ENCODE data around the gene STX8.

STX8 gene

DNA sequence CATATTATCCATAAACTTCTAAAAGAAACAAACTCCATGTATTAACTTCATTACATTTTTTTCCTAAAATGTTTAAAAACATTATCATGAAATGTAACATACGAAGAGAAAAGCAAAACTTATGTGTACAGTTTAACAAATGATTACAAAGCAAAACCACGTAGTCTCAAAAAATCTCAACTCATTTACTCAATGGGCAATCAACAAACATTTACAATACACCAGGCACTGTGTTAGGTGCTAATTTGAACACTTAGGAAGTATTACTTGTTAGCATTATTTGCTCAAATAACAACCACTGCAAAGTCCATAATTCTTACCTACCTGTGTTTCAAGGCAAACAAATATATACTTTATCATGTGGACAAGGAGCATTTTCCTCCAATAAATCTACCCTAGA is 164.9 kb downstream of the STX8 start:
- Histone ChIP-seq H3K9ac (ENCODE audit: low read length) (no peak overlapping the region), H3K4me1 (ENCODE audit: control insufficient read depth, insufficient read depth, low read depth, low read length) (peaks cover 5% of the 10 kb centered on the region), H4K8ac (ENCODE audit: low read length) (no peak overlapping the region), H2BK5ac (ENCODE audit: low read depth, low read length, poor library complexity, severe bottlenecking) (no peak overlapping the region), H4K91ac (ENCODE audit: low read length) (no peak overlapping the region), H2AK5ac (ENCODE audit: low read length, severe bottlenecking) (no peak overlapping the region), H3K79me1 (replicated peaks; ENCODE audit: low read length, poor library complexity, severe bottlenecking) (no peaks in the 10 kb centered on the region), H3K27ac (ENCODE audit: low read length, poor library complexity, severe bottlenecking) (no peak overlapping the region), H3K18ac (ENCODE audit: low read depth in 1 of 2, low read length in 2 of 2) (no peak overlapping the region), H3K14ac (ENCODE audit: low read length in 2 of 2) (no peak overlapping the region), H3K23ac (ENCODE audit: low read length in 2 of 2) (no peak overlapping the region), H2BK120ac (ENCODE audit: low read depth, low read length) (no peak overlapping the region), H3K36me3 (ENCODE audit: control insufficient read depth in 1 of 2, insufficient read depth in 2 of 2, low read depth in 1 of 2, low read length in 2 of 2) (no peaks in the 10 kb centered on the region), H3K9me3 (ENCODE audit: control insufficient read depth, low read length) (no peaks in the 10 kb centered on the region), H2AFZ (ENCODE audit: low read depth, low read length) (no peak overlapping the region), H3K4me3 (ENCODE audit: insufficient read depth in 1 of 2, low read depth in 1 of 2, low read length in 2 of 2) (no peak overlapping the region), H2BK15ac (ENCODE audit: low read depth, poor library complexity, severe bottlenecking) (no peak overlapping the region), H2BK12ac (ENCODE audit: low read length in 2 of 2) (no peak overlapping the region), H3K4ac (ENCODE audit: low read depth in 1 of 2, low read length in 2 of 2) (no peak overlapping the region), H3K27me3 (ENCODE audit: control insufficient read depth in 1 of 2, insufficient read depth in 1 of 2, low read length in 2 of 2) (no peaks in the 10 kb centered on the region), H3K4me2 (ENCODE audit: low read length, poor library complexity, severe bottlenecking) (no peak overlapping the region)
- DNase-seq: no peak
- 95% methylated on average over 2 of the region's 2 CpGs for WGBS

DNA sequence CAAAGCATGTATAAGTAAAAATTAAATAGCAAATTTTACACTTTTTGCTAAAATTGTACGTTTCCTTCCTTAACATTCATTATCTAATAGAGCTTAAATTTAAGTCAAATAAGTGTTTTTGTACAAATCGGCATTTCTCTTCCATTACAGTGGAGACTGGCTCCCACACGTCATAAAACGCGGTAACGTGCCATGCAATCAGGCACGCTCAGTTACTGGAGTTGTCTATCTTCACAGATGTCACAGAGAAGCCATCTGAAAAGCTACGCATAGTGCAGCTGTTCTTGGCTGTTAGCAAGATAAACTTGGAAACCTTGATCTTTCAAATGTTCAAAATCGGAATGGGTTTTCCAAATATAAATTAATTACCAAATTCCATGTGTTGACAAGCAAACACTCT is 165.3 kb downstream of the STX8 start:
- Histone ChIP-seq H3K9me3 (ENCODE audit: control insufficient read depth, low read length) (no peaks in the 10 kb centered on the region), H3K27me3 (ENCODE audit: control insufficient read depth in 1 of 2, insufficient read depth in 1 of 2, low read length in 2 of 2) (no peaks in the 10 kb centered on the region), H3K9ac (ENCODE audit: low read length) (no peak overlapping the region), H4K91ac (ENCODE audit: low read length) (no peak overlapping the region), H3K36me3 (ENCODE audit: control insufficient read depth in 1 of 2, insufficient read depth in 2 of 2, low read depth in 1 of 2, low read length in 2 of 2) (no peaks in the 10 kb centered on the region), H2BK120ac (ENCODE audit: low read depth, low read length) (no peak overlapping the region), H3K4me1 (ENCODE audit: control insufficient read depth, insufficient read depth, low read depth, low read length) (peaks cover 5% of the 10 kb centered on the region), H2AK5ac (ENCODE audit: low read length, severe bottlenecking) (no peak overlapping the region), H2BK12ac (ENCODE audit: low read length in 2 of 2) (no peak overlapping the region), H3K4me2 (ENCODE audit: low read length, poor library complexity, severe bottlenecking) (no peak overlapping the region), H2BK15ac (ENCODE audit: low read depth, poor library complexity, severe bottlenecking) (no peak overlapping the region), H2BK5ac (ENCODE audit: low read depth, low read length, poor library complexity, severe bottlenecking) (no peak overlapping the region), H3K14ac (ENCODE audit: low read length in 2 of 2) (no peak overlapping the region), H3K4ac (ENCODE audit: low read depth in 1 of 2, low read length in 2 of 2) (no peak overlapping the region), H4K8ac (ENCODE audit: low read length) (no peak overlapping the region), H3K4me3 (ENCODE audit: insufficient read depth in 1 of 2, low read depth in 1 of 2, low read length in 2 of 2) (no peak overlapping the region), H3K18ac (ENCODE audit: low read depth in 1 of 2, low read length in 2 of 2) (no peak overlapping the region), H2AFZ (ENCODE audit: low read depth, low read length) (no peak overlapping the region), H3K23ac (ENCODE audit: low read length in 2 of 2) (no peak overlapping the region), H3K79me1 (replicated peaks; ENCODE audit: low read length, poor library complexity, severe bottlenecking) (no peaks in the 10 kb centered on the region), H3K27ac (ENCODE audit: low read length, poor library complexity, severe bottlenecking) (no peak overlapping the region)
- no peak for DNase-seq
- WGBS: 94% methylated on average over 9 of the region's 9 CpGs

- H2BK15ac ChIP-seq (ENCODE audit: low read depth, poor library complexity, severe bottlenecking): no peak overlapping the region
- H3K14ac ChIP-seq (ENCODE audit: low read length in 2 of 2): no peak overlapping the region
- no peak overlapping the region for H2BK12ac ChIP-seq (ENCODE audit: low read length in 2 of 2)
- H3K23ac ChIP-seq (ENCODE audit: low read length in 2 of 2): no peak overlapping the region
- no peaks in the 10 kb centered on the region for H3K9me3 ChIP-seq (ENCODE audit: control insufficient read depth, low read length)
- no peak overlapping the region for H4K8ac ChIP-seq (ENCODE audit: low read length)
- no peak overlapping the region for H2AFZ ChIP-seq (ENCODE audit: low read depth, low read length)
- H3K18ac ChIP-seq (ENCODE audit: low read depth in 1 of 2, low read length in 2 of 2): no peak overlapping the region
- H3K79me1 ChIP-seq (replicated peaks; ENCODE audit: low read length, poor library complexity, severe bottlenecking): no peaks in the 10 kb centered on the region
- no peak overlapping the region for H2AK5ac ChIP-seq (ENCODE audit: low read length, severe bottlenecking)
- no peak overlapping the region for H3K4me2 ChIP-seq (ENCODE audit: low read length, poor library complexity, severe bottlenecking)
- H3K27ac ChIP-seq (ENCODE audit: low read length, poor library complexity, severe bottlenecking): no peak overlapping the region
- no peak overlapping the region for H2BK120ac ChIP-seq (ENCODE audit: low read depth, low read length)
- H4K91ac ChIP-seq (ENCODE audit: low read length): no peak overlapping the region
- no peak for DNase-seq
- no peak overlapping the region for H2BK5ac ChIP-seq (ENCODE audit: low read depth, low read length, poor library complexity, severe bottlenecking)
- H3K4me1 ChIP-seq (ENCODE audit: control insufficient read depth, insufficient read depth, low read depth, low read length): peaks cover 5% of the 10 kb centered on the region
- H3K36me3 ChIP-seq (ENCODE audit: control insufficient read depth in 1 of 2, insufficient read depth in 2 of 2, low read depth in 1 of 2, low read length in 2 of 2): no peaks in the 10 kb centered on the region
- H3K27me3 ChIP-seq (ENCODE audit: control insufficient read depth in 1 of 2, insufficient read depth in 1 of 2, low read length in 2 of 2): no peaks in the 10 kb centered on the region
- H3K9ac ChIP-seq (ENCODE audit: low read length): peak overlapping the region; percentile 39
- WGBS: 92% methylated on average over 2 of the region's 4 CpGs
- H3K4ac ChIP-seq (ENCODE audit: low read depth in 1 of 2, low read length in 2 of 2): no peak overlapping the region
- H3K4me3 ChIP-seq (ENCODE audit: insufficient read depth in 1 of 2, low read depth in 1 of 2, low read length in 2 of 2): peak overlapping the region in 1 of 2 experiments; percentile 5
Measured at GRCh38 chr17:9409878-9410277, 165.7 kb downstream of the STX8 start.

- Histone ChIP-seq H3K14ac (ENCODE audit: low read length in 2 of 2) (no peak overlapping the region), H2AK5ac (ENCODE audit: low read length, severe bottlenecking) (no peak overlapping the region), H3K4me2 (ENCODE audit: low read length, poor library complexity, severe bottlenecking) (no peak overlapping the region), H3K4ac (ENCODE audit: low read depth in 1 of 2, low read length in 2 of 2) (no peak overlapping the region), H3K79me1 (replicated peaks; ENCODE audit: low read length, poor library complexity, severe bottlenecking) (no peaks in the 10 kb centered on the region), H3K4me1 (ENCODE audit: control insufficient read depth, insufficient read depth, low read depth, low read length) (peaks cover 5% of the 10 kb centered on the region), H3K36me3 (ENCODE audit: control insufficient read depth in 1 of 2, insufficient read depth in 2 of 2, low read depth in 1 of 2, low read length in 2 of 2) (no peaks in the 10 kb centered on the region), H3K27ac (ENCODE audit: low read length, poor library complexity, severe bottlenecking) (peak overlapping the region; percentile 18), H2BK5ac (ENCODE audit: low read depth, low read length, poor library complexity, severe bottlenecking) (no peak overlapping the region), H2BK15ac (ENCODE audit: low read depth, poor library complexity, severe bottlenecking) (peak overlapping the region; percentile 16), H3K9ac (ENCODE audit: low read length) (peak overlapping the region; percentile 39), H2AFZ (ENCODE audit: low read depth, low read length) (no peak overlapping the region), H3K9me3 (ENCODE audit: control insufficient read depth, low read length) (no peaks in the 10 kb centered on the region), H4K8ac (ENCODE audit: low read length) (no peak overlapping the region), H2BK120ac (ENCODE audit: low read depth, low read length) (no peak overlapping the region), H2BK12ac (ENCODE audit: low read length in 2 of 2) (no peak overlapping the region), H3K23ac (ENCODE audit: low read length in 2 of 2) (no peak overlapping the region), H4K91ac (ENCODE audit: low read length) (no peak overlapping the region), H3K27me3 (ENCODE audit: control insufficient read depth in 1 of 2, insufficient read depth in 1 of 2, low read length in 2 of 2) (no peaks in the 10 kb centered on the region), H3K18ac (ENCODE audit: low read depth in 1 of 2, low read length in 2 of 2) (no peak overlapping the region), H3K4me3 (ENCODE audit: insufficient read depth in 1 of 2, low read depth in 1 of 2, low read length in 2 of 2) (peak overlapping the region in 1 of 2 experiments; percentile 27)
- no peak for DNase-seq
- WGBS: 90% methylated on average over 9 of the region's 12 CpGs
Measured at GRCh38 chr17:9408868-9409829, 166.5 kb downstream of the STX8 start.

Measured in mesenchymal stem cell (in vitro differentiated cells and primary cell).